ENCODE results near the gene GCGR.

DNA sequence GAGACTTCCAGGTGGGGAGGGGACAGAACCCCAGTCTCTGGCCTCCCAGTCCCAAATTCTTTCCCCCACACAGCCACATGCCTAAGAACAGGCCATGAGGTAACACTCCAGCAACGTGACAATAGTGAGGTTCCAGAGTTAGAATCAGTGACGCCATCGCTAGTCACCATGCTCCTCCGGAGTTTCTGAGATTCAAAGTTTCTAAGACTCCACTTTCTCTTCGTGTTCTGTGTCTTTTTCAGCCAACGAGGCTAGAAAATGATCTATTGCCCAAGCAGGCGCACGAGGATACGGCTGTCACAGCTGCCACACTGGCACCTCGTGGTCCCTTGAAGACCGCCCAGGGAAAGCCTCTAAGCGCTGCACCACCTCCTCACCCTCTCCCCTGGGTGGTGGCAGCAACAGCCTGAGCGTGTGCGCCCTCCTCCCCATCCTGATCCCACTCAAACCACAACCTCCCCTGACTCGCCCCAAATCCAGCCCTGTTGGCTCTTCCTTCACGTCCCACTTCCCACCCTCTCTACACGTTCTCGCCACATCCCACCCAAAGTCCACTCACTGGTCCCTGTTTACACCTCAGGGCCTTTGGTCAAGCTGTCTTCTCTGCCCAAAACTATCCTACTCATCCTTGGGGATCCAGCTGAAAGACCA lies 28.1 kb downstream of the GCGR start:
- no peak for TF ChIP-seq EZH2 (IDR thresholded peaks at IDR 0.05)
- TF ChIP-seq, protein P1, sequence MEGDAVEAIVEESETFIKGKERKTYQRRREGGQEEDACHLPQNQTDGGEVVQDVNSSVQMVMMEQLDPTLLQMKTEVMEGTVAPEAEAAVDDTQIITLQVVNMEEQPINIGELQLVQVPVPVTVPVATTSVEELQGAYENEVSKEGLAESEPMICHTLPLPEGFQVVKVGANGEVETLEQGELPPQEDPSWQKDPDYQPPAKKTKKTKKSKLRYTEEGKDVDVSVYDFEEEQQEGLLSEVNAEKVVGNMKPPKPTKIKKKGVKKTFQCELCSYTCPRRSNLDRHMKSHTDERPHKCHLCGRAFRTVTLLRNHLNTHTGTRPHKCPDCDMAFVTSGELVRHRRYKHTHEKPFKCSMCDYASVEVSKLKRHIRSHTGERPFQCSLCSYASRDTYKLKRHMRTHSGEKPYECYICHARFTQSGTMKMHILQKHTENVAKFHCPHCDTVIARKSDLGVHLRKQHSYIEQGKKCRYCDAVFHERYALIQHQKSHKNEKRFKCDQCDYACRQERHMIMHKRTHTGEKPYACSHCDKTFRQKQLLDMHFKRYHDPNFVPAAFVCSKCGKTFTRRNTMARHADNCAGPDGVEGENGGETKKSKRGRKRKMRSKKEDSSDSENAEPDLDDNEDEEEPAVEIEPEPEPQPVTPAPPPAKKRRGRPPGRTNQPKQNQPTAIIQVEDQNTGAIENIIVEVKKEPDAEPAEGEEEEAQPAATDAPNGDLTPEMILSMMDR (IDR thresholded peaks at IDR 0.05) = no peak
- TF ChIP-seq EZH2phosphoT487 (IDR thresholded peaks at IDR 0.05) = no peak
